Loucy (cell line): Measurements from ENCODE around the gene CCM2L.

Source experiments
- H2AFZ ChIP-seq: fragments of 200-600 bp; sonication (generic); 2 replicates; pipeline ENCODE4 v1.6.0; 2016; ENCODE audit warnings: antibody characterized with exemption, mild to moderate bottlenecking, low read length, moderate library complexity
- H3F3A ChIP-seq: fragments of 200-600 bp; 2 replicates; pipeline ENCODE4 v1.6.0; 2016; ENCODE audit warnings: antibody characterized with exemption, low read depth, mild to moderate bottlenecking
- H3K27me3 ChIP-seq: fragments of 200-600 bp; sonication (generic); 2 replicates; pipeline ENCODE4 v1.6.1; 2014; ENCODE audit warnings: low read length, mild to moderate bottlenecking; ENCODE audit not compliant: insufficient read depth, poor library complexity, severe bottlenecking
- H3K36me3 ChIP-seq: fragments of 200-600 bp; sonication (generic); 2 replicates; pipeline ENCODE4 v1.6.1; 2016; ENCODE audit warnings: low read length; ENCODE audit not compliant: insufficient read depth
- H3K4me1 ChIP-seq: fragments of 200-600 bp; sonication (generic); 2 replicates; pipeline ENCODE4 v1.5.1; 2014; ENCODE audit warnings: low read length, mild to moderate bottlenecking; ENCODE audit not compliant: insufficient read depth, poor library complexity, severe bottlenecking
- H3K4me2 ChIP-seq: fragments of 200-600 bp; sonication (generic); 2 replicates; pipeline ENCODE4 v1.6.0; 2014; ENCODE audit warnings: antibody characterized with exemption, low read length, low read depth, mild to moderate bottlenecking; ENCODE audit not compliant: poor library complexity, severe bottlenecking
- H3K4me3 ChIP-seq: fragments of 200-600 bp; sonication (generic); 2 replicates; pipeline ENCODE4 v1.5.1; 2014; ENCODE audit warnings: low read length, mild to moderate bottlenecking, mixed read lengths; ENCODE audit not compliant: poor library complexity, severe bottlenecking
- H3K79me2 ChIP-seq: fragments of 200-600 bp; sonication (generic); 2 replicates; pipeline ENCODE4 v1.6.1; 2014; ENCODE audit warnings: low read length; ENCODE audit not compliant: insufficient read depth
- H3K9ac ChIP-seq: fragments of 200-600 bp; sonication (generic); 2 replicates; pipeline ENCODE4 v1.6.0; 2014; ENCODE audit warnings: mild to moderate bottlenecking, low read depth, low read length, moderate library complexity; ENCODE audit not compliant: poor library complexity, severe bottlenecking
- H3K9me2 ChIP-seq: fragments of 200-600 bp; sonication (generic); replicated peaks from 2 replicates; pipeline ENCODE4 v1.6.1; 2016; ENCODE audit warnings: low read depth, low read length, mixed read lengths
- H3K9me3 ChIP-seq: fragments of 200-600 bp; sonication (generic); 2 replicates; pipeline ENCODE4 v1.6.1; 2014; ENCODE audit warnings: mild to moderate bottlenecking, antibody characterized with exemption, low read length, low read depth; ENCODE audit not compliant: insufficient read depth
- H4K20me1 ChIP-seq: fragments of 200-600 bp; sonication (generic); 2 replicates; pipeline ENCODE4 v1.6.0; 2014; ENCODE audit warnings: antibody characterized with exemption, low read length, mild to moderate bottlenecking; ENCODE audit not compliant: insufficient read depth, poor library complexity, severe bottlenecking
- EZH2phosphoT487 ChIP-seq: fragments of 200-600 bp; IDR thresholded peaks from 2 replicates; pipeline ENCODE4 v1.6.1; 2018; ENCODE audit warnings: antibody characterized with exemption, mild to moderate bottlenecking, moderate library complexity, borderline replicate concordance
- TF ChIP-seq, protein P1 (sequence below): fragments of 200-600 bp; sonication (generic); conservative IDR thresholded peaks from 2 replicates; pipeline ENCODE4 v1.5.1; 2014; ENCODE audit warnings: mild to moderate bottlenecking, antibody characterized with exemption, low read length

Gene CCM2L

DNA sequence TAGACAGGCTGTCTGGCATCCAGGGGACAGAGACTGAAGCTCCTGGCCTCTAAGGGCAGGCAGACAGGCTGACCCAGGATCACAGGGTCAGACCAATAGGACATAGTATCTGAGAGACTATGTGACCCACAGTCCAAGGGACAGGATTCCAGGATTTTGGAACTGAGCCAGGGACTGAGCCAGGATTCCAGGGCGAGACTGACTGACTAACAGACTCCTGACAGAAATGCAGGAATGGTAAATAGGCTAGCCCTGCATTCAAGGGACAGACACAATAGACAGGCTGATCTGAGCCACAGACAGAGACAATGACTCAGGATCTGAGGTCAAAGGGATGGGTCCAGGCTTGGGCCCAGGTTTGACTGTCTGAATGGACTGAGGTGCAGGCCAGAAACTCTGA lies 22.5 kb upstream of the CCM2L start:
- no peaks in the 10 kb centered on the region for H4K20me1 ChIP-seq
- H3K9ac ChIP-seq: no peak overlapping the region
- no peaks in the 10 kb centered on the region for H3K27me3 ChIP-seq
- no peak overlapping the region for H3K4me3 ChIP-seq
- no peaks in the 10 kb centered on the region for H3K79me2 ChIP-seq
- no peak overlapping the region for H3K4me2 ChIP-seq
- no peaks in the 10 kb centered on the region for H3K4me1 ChIP-seq
- no peaks in the 10 kb centered on the region for H3F3A ChIP-seq
- TF ChIP-seq, protein P1, sequence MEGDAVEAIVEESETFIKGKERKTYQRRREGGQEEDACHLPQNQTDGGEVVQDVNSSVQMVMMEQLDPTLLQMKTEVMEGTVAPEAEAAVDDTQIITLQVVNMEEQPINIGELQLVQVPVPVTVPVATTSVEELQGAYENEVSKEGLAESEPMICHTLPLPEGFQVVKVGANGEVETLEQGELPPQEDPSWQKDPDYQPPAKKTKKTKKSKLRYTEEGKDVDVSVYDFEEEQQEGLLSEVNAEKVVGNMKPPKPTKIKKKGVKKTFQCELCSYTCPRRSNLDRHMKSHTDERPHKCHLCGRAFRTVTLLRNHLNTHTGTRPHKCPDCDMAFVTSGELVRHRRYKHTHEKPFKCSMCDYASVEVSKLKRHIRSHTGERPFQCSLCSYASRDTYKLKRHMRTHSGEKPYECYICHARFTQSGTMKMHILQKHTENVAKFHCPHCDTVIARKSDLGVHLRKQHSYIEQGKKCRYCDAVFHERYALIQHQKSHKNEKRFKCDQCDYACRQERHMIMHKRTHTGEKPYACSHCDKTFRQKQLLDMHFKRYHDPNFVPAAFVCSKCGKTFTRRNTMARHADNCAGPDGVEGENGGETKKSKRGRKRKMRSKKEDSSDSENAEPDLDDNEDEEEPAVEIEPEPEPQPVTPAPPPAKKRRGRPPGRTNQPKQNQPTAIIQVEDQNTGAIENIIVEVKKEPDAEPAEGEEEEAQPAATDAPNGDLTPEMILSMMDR: no peak
- no peak for TF ChIP-seq EZH2phosphoT487
- no peaks in the 10 kb centered on the region for H3K36me3 ChIP-seq
- H3K9me2 ChIP-seq: no peaks in the 10 kb centered on the region
- H2AFZ ChIP-seq: no peak overlapping the region
- no peaks in the 10 kb centered on the region for H3K9me3 ChIP-seq

GRCh38 chr20:31988430-31989015 lies 21.7 kb upstream of the CCM2L start:
- Histone ChIP-seq H3K9me2 (no peaks in the 10 kb centered on the region), H3K9me3 (no peaks in the 10 kb centered on the region), H2AFZ (no peak overlapping the region), H3K9ac (no peak overlapping the region), H3K4me1 (no peaks in the 10 kb centered on the region), H3F3A (no peaks in the 10 kb centered on the region), H3K79me2 (no peaks in the 10 kb centered on the region), H3K36me3 (no peaks in the 10 kb centered on the region), H4K20me1 (no peaks in the 10 kb centered on the region), H3K4me3 (no peak overlapping the region), H3K4me2 (no peak overlapping the region), H3K27me3 (no peaks in the 10 kb centered on the region)
- TF ChIP-seq, protein P1: no peak
- TF ChIP-seq EZH2phosphoT487: no peak

GRCh38 chr20:31989030-31989645 lies 21.1 kb upstream of the CCM2L start:
- TF ChIP-seq, protein P1: no peak
- TF ChIP-seq EZH2phosphoT487: no peak
- no peaks in the 10 kb centered on the region for H3K4me1 ChIP-seq
- H3K36me3 ChIP-seq: no peaks in the 10 kb centered on the region
- no peak overlapping the region for H3K9ac ChIP-seq
- H3K4me2 ChIP-seq: no peak overlapping the region
- H3F3A ChIP-seq: no peaks in the 10 kb centered on the region
- H3K79me2 ChIP-seq: no peaks in the 10 kb centered on the region
- H3K9me2 ChIP-seq: no peaks in the 10 kb centered on the region
- no peaks in the 10 kb centered on the region for H3K27me3 ChIP-seq
- H4K20me1 ChIP-seq: no peaks in the 10 kb centered on the region
- H3K4me3 ChIP-seq: no peak overlapping the region
- no peak overlapping the region for H2AFZ ChIP-seq
- H3K9me3 ChIP-seq: no peaks in the 10 kb centered on the region
